IPS-15b (cell line): Measurements from ENCODE around the gene HGD.
"Not testable (repeated sequence)": the region's sequence is repeated elsewhere in the genome, so short reads cannot be mapped to it uniquely, and the experiment has no call there.

ENCODE experiments used
- H3K27me3 ChIP-seq: one replicate; pipeline ENCODE4 v1.6.1; 2013; ENCODE audit warnings: low read length; ENCODE audit not compliant: control insufficient read depth, insufficient read depth
- H3K36me3 ChIP-seq: one replicate; pipeline ENCODE4 v1.6.1; 2013; ENCODE audit warnings: low read length; ENCODE audit not compliant: control insufficient read depth, insufficient read depth
- H3K4me1 ChIP-seq: one replicate; pipeline ENCODE4 v1.6.1; 2013; ENCODE audit warnings: mild to moderate bottlenecking, low read length; ENCODE audit not compliant: control insufficient read depth, insufficient read depth
- H3K4me3 ChIP-seq: one replicate; pipeline ENCODE4 v1.5.1; 2013; ENCODE audit warnings: low read depth, low read length
- H3K9ac ChIP-seq: one replicate; pipeline ENCODE4 v1.6.1; 2013; ENCODE audit warnings: low read depth, mild to moderate bottlenecking, low read length
- H3K9me3 ChIP-seq: one replicate; pipeline ENCODE4 v1.6.1; 2013; ENCODE audit warnings: mild to moderate bottlenecking, low read length; ENCODE audit not compliant: control insufficient read depth, insufficient read depth

Gene HGD, protein sequence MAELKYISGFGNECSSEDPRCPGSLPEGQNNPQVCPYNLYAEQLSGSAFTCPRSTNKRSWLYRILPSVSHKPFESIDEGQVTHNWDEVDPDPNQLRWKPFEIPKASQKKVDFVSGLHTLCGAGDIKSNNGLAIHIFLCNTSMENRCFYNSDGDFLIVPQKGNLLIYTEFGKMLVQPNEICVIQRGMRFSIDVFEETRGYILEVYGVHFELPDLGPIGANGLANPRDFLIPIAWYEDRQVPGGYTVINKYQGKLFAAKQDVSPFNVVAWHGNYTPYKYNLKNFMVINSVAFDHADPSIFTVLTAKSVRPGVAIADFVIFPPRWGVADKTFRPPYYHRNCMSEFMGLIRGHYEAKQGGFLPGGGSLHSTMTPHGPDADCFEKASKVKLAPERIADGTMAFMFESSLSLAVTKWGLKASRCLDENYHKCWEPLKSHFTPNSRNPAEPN

DNA sequence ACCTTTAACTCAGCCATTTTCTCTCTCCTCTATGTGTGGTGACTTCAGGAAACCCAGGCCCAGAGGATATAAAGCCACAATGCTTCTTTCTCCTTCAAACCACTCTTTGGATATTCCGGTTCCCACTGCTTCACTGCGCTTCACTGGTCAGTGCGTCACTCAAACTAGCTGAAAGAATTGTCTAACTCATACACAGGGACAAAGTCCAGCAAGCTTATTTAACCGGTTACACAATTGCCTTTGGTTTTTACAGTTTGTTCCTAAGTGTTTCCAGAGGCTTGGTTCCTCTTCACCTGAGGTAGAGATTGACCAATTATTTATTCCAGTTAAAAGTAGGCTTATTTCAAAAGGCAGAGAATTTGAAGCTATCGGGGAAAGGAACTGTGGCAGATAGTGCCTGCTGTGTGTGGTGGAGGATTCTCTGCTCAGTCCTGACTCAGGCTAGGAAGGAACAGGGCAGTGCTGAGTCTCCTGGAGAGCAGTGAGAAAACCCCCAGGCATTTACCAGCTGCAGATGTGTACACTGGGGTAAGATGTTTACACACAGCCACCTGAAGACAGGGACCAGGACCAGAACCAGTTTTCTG is at the start of gene HGD:
HGD (minus strand) TSS at position 145 of the 587 bp plus-strand sequence; CDS start at position 17, 128 bp downstream.
- H3K27me3 ChIP-seq: no peaks in the 10 kb centered on the region
- H3K9me3 ChIP-seq: no peaks in the 10 kb centered on the region
- H3K36me3 ChIP-seq: no peaks in the 10 kb centered on the region
- no peak within 1 kb of the TSS for H3K9ac ChIP-seq
- no peak within 1 kb of the TSS for H3K4me3 ChIP-seq
- H3K4me1 ChIP-seq: peaks cover 30% of the 10 kb centered on the region

DNA sequence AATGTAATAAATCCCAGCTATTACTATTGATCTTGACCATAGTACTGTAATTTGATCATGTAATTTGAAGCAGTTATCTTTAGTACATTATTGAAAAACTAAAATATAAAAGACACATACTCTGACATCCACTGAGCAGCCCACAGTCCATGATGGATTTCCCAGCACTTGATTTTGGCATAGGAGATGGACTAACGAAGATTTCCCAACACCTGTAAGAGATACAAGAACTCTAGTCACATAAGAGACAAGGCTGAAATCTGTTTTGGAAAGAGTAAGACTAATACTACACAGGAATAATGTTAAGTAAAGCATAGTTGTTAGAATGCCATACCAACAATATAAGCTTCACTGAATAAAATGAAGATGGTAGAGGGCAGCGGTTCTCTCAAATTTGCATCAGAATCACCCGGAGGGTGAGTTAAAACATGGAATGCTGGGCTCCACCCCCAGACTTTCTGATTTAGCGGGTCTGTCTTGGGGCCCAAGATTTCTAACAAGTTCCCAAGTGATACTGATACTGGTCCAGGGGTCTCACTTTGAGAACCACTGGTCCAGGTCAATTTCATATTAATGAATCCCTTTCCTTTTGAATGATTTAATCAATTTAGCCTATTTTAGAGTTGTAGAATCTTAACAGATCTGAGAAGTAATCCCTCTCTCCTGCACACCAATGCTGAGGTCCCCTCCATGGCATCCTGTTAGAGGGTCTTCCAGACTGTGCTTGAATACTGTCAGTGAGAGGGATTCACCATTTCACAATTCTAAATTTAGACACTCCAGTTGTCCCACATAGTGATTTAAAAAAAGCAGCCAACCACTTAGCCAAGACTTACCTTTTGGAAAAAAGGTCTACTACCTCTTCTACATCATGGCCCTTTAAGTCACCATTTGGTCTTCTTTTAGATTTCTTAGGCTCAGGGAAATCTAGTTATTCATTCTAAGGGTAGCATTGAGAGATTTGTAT is 48.8 kb upstream of the HGD start:
- Histone ChIP-seq H3K4me1 (peaks cover 7% of the 10 kb centered on the region), H3K9ac (no peak overlapping the region), H3K9me3 (no peaks in the 10 kb centered on the region), H3K36me3 (no peaks in the 10 kb centered on the region), H3K4me3 (no peak overlapping the region), H3K27me3 (no peaks in the 10 kb centered on the region)

GRCh38 chr3:120726791-120727190 is 44.8 kb upstream of the HGD start:
- Histone ChIP-seq H3K9me3 (no peaks in the 10 kb centered on the region), H3K4me1 (peaks cover 7% of the 10 kb centered on the region), H3K36me3 (no peaks in the 10 kb centered on the region), H3K27me3 (no peaks in the 10 kb centered on the region), H3K4me3 (no peak overlapping the region), H3K9ac (no peak overlapping the region)

DNA sequence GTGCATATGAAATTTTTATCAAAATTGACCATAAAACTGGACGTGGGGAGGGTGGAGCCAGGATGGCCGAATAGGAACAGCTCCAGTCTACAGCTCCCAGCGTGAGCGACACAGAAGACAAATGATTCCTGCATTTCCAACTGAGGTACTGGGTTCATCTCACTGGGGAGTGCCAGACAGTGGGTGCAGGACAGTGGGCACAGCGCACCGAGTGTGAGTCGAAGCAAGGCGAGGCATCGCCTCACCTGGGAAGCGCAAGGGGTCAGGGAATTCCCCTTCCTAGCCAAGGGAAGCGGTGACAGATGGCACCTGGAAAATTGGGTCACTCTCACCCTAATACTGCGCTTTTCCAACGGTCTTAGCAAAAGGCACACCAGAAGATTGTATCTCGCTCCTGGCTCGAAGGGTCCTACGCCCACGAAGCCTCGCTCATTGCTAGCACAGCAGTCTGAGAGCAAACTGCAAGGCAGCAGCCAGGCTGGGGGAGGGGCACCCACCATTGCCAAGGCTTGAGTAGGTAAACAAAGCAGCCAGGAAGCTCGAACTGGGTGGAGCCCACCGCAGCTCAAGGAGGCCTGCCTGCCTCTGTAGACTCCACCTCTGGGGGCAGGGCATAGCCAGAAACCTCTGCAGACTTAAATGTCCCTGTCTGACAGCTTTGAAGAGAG is 37.3 kb upstream of the HGD start:
- not testable (repeated sequence) for H3K27me3 ChIP-seq, H3K4me1 ChIP-seq, H3K9me3 ChIP-seq, H3K36me3 ChIP-seq
- Histone ChIP-seq H3K9ac (peak overlapping the region; percentile 83), H3K4me3 (peak overlapping the region; percentile 62)

DNA sequence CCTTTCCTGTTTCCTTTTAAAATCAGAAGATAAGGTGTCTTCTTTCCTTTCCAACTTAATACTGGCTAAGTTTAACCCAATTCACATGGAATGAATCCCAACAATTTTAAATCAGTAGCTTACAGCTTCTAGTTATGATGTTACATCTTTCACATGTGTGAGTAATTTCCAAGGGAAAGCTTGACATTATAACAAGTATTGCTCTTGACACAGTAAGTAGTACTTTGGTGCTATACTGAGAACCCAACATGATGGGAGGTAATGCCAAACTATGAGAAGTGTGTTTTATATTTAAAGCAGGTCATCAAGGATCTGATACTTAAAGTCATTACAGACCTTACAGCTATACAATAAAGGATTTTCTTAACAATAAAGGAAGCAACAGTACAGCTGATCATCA is 31.2 kb upstream of the HGD start:
- Histone ChIP-seq H3K27me3 (no peaks in the 10 kb centered on the region), H3K9ac (no peak overlapping the region), H3K4me1 (peaks cover 4% of the 10 kb centered on the region), H3K4me3 (no peak overlapping the region), H3K36me3 (no peaks in the 10 kb centered on the region), H3K9me3 (no peaks in the 10 kb centered on the region)

GRCh38 chr3:120710369-120710768 is 28.3 kb upstream of the HGD start:
- H3K27me3 ChIP-seq: no peaks in the 10 kb centered on the region
- H3K4me1 ChIP-seq: no peaks in the 10 kb centered on the region
- H3K36me3 ChIP-seq: no peaks in the 10 kb centered on the region
- no peak overlapping the region for H3K9ac ChIP-seq
- H3K9me3 ChIP-seq: no peaks in the 10 kb centered on the region
- no peak overlapping the region for H3K4me3 ChIP-seq

DNA sequence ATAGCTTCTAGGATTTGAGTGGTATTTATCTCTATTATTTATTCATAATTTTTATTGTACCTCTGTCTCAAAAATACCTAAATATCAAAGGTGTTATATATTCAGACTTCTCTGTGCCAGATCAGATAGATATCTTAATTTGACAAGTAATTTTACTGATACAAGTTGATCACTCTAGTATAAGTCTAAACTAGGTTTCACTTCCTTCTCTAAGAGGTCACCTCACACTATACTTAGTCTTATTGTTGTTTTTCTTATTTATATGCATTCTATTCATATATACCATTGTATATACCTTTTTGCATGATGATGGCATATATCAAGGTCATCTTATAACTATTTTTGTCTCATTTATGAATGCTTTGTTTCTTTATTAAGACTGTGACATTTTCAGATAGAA is 26.4 kb upstream of the HGD start:
- Histone ChIP-seq H3K4me1 (no peaks in the 10 kb centered on the region), H3K4me3 (no peak overlapping the region), H3K36me3 (no peaks in the 10 kb centered on the region), H3K9me3 (no peaks in the 10 kb centered on the region), H3K9ac (no peak overlapping the region), H3K27me3 (no peaks in the 10 kb centered on the region)

GRCh38 chr3:120706950-120707349 is 24.9 kb upstream of the HGD start:
- H3K9ac ChIP-seq: no peak overlapping the region
- no peak overlapping the region for H3K4me3 ChIP-seq
- no peaks in the 10 kb centered on the region for H3K9me3 ChIP-seq
- no peaks in the 10 kb centered on the region for H3K36me3 ChIP-seq
- no peaks in the 10 kb centered on the region for H3K4me1 ChIP-seq
- no peaks in the 10 kb centered on the region for H3K27me3 ChIP-seq

GRCh38 chr3:120705884-120706582 is 24.0 kb upstream of the HGD start:
- H3K9ac ChIP-seq: no peak overlapping the region
- H3K27me3 ChIP-seq: no peaks in the 10 kb centered on the region
- no peak overlapping the region for H3K4me3 ChIP-seq
- H3K36me3 ChIP-seq: no peaks in the 10 kb centered on the region
- no peaks in the 10 kb centered on the region for H3K4me1 ChIP-seq
- H3K9me3 ChIP-seq: no peaks in the 10 kb centered on the region

- H3K4me1 ChIP-seq: peaks cover 12% of the 10 kb centered on the region
- no peaks in the 10 kb centered on the region for H3K27me3 ChIP-seq
- H3K4me3 ChIP-seq: no peak overlapping the region
- no peak overlapping the region for H3K9ac ChIP-seq
- H3K9me3 ChIP-seq: no peaks in the 10 kb centered on the region
- no peaks in the 10 kb centered on the region for H3K36me3 ChIP-seq
Measured at GRCh38 chr3:120699333-120699732, 17.3 kb upstream of the HGD start.
